ENCODE data around the gene LDLRAP1.

- TF ChIP-seq CTCF (IDR thresholded peaks at IDR 0.05; ENCODE audit: insufficient read depth, low read depth, low read length) (no peak), EZH2 (IDR thresholded peaks at IDR 0.05; ENCODE audit: insufficient read depth, low read length) (no peak)
Measured at GRCh38 chr1:25527226-25527846, 16.1 kb upstream of the LDLRAP1 start.

Measured in astrocyte (in vitro differentiated cells and primary cell).